DOHH2 (cell line): ENCODE results near the gene KIAA0513.

Source experiments
- H3F3A ChIP-seq: fragments of 200-600 bp; sonication (generic), shearing (Covaris generic); 2 replicates; pipeline ENCODE4 v1.6.0; 2016; ENCODE audit warnings: antibody characterized with exemption, mild to moderate bottlenecking; ENCODE audit not compliant: control insufficient read depth, insufficient read depth
- H3K27ac ChIP-seq: fragments of 200-600 bp; sonication (generic); 2 replicates; pipeline ENCODE4 v1.5.1; 2014; ENCODE audit warnings: low read depth, mild to moderate bottlenecking, low read length, moderate library complexity
- H3K27me3 ChIP-seq: fragments of 200-600 bp; sonication (generic); 2 replicates; pipeline ENCODE4 v1.6.1; 2014; ENCODE audit warnings: mild to moderate bottlenecking, low read length, mixed read lengths; ENCODE audit not compliant: control insufficient read depth
- H3K36me3 ChIP-seq: fragments of 200-600 bp; sonication (generic); 2 replicates; pipeline ENCODE4 v1.6.1; 2014; ENCODE audit warnings: mild to moderate bottlenecking, low read length, moderate library complexity, mixed read lengths; ENCODE audit not compliant: control insufficient read depth
- H3K4me1 ChIP-seq: fragments of 200-600 bp; sonication (generic); 2 replicates; pipeline ENCODE4 v1.6.1; 2014; ENCODE audit warnings: mild to moderate bottlenecking, low read length, mixed read lengths; ENCODE audit not compliant: control insufficient read depth
- H3K4me2 ChIP-seq: fragments of 200-600 bp; sonication (generic); 2 replicates; pipeline ENCODE4 v1.6.0; 2014; ENCODE audit warnings: mild to moderate bottlenecking, low read length, moderate library complexity
- H3K4me3 ChIP-seq: fragments of 200-600 bp; sonication (generic); 2 replicates; pipeline ENCODE4 v1.5.1; 2014; ENCODE audit warnings: mild to moderate bottlenecking, low read length, mixed read lengths
- H3K79me2 ChIP-seq: fragments of 200-600 bp; sonication (generic); 2 replicates; pipeline ENCODE4 v1.6.1; 2014; ENCODE audit warnings: mild to moderate bottlenecking, low read length, mixed read lengths; ENCODE audit not compliant: control insufficient read depth
- H3K9me2 ChIP-seq: fragments of 200-600 bp; sonication (generic); replicated peaks from 2 replicates; pipeline ENCODE4 v1.6.1; 2014; ENCODE audit warnings: mild to moderate bottlenecking, low read length, mixed read lengths; ENCODE audit not compliant: control insufficient read depth
- H3K9me3 ChIP-seq: fragments of 200-600 bp; sonication (generic); 2 replicates; pipeline ENCODE4 v1.6.1; 2014; ENCODE audit warnings: antibody characterized with exemption, low read length, mixed read lengths; ENCODE audit not compliant: control insufficient read depth, insufficient read depth
- H4K20me1 ChIP-seq: fragments of 200-600 bp; sonication (generic); 2 replicates; pipeline ENCODE4 v1.6.0; 2014; ENCODE audit warnings: low read depth, mild to moderate bottlenecking, antibody characterized with exemption, low read length, moderate library complexity; ENCODE audit not compliant: control insufficient read depth, insufficient read depth
- CTCF ChIP-seq: fragments of 200-600 bp; sonication (generic); IDR thresholded peaks from one replicate; pipeline ENCODE4 v1.5.1; 2014; ENCODE audit warnings: antibody characterized with exemption, mild to moderate bottlenecking, low read depth, low read length; ENCODE audit not compliant: poor library complexity, severe bottlenecking
- EZH2phosphoT487 ChIP-seq: fragments of 200-600 bp; sonication (generic); IDR thresholded peaks from 2 replicates; pipeline ENCODE4 v1.6.1; 2017; ENCODE audit warnings: borderline replicate concordance, mild to moderate bottlenecking, antibody characterized with exemption, low read length, moderate library complexity, mixed read lengths

KIAA0513 gene

DNA sequence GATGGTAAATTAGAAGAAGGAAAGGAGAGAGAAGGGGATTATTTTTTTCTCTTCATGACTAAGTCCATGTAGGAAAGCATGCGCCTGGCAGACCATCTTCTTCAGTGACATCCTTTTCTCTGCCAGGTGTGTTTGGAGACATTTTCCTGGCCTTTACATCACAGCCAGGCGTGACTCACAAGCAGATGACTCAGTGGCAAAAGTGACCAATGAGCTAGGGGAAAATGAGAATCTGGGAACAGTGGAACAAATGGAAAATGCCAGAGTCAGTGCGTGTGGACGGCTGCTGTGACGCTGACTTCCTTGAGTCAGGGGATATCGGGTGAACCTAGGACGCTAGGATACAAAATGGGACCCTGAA lies 9.4 kb downstream of the KIAA0513 start:
- Histone ChIP-seq H3K27me3 (no peaks in the 10 kb centered on the region; the same call in 1 of the 2 replicates), H3F3A (no peaks in the 10 kb centered on the region), H3K79me2 (no peaks in the 10 kb centered on the region), H3K4me2 (no peak overlapping the region), H3K36me3 (no peaks in the 10 kb centered on the region), H3K9me3 (no peaks in the 10 kb centered on the region), H3K4me1 (no peaks in the 10 kb centered on the region), H3K9me2 (no peaks in the 10 kb centered on the region), H4K20me1 (no peaks in the 10 kb centered on the region), H3K4me3 (no peak overlapping the region), H3K27ac (no peak overlapping the region)
- TF ChIP-seq CTCF: no peak
- no peak for TF ChIP-seq EZH2phosphoT487

GRCh38 chr16:85037721-85038120 lies 10.1 kb downstream of the KIAA0513 start:
- TF ChIP-seq CTCF: no peak
- TF ChIP-seq EZH2phosphoT487: no peak
- H3K79me2 ChIP-seq: no peaks in the 10 kb centered on the region
- H4K20me1 ChIP-seq: no peaks in the 10 kb centered on the region
- H3K36me3 ChIP-seq: no peaks in the 10 kb centered on the region
- H3K4me2 ChIP-seq: no peak overlapping the region
- H3K9me3 ChIP-seq: no peaks in the 10 kb centered on the region
- H3K4me3 ChIP-seq: no peak overlapping the region
- no peaks in the 10 kb centered on the region for H3K27me3 ChIP-seq
- H3K4me1 ChIP-seq: no peaks in the 10 kb centered on the region
- no peaks in the 10 kb centered on the region for H3K9me2 ChIP-seq
- no peak overlapping the region for H3K27ac ChIP-seq
- no peaks in the 10 kb centered on the region for H3F3A ChIP-seq

DNA sequence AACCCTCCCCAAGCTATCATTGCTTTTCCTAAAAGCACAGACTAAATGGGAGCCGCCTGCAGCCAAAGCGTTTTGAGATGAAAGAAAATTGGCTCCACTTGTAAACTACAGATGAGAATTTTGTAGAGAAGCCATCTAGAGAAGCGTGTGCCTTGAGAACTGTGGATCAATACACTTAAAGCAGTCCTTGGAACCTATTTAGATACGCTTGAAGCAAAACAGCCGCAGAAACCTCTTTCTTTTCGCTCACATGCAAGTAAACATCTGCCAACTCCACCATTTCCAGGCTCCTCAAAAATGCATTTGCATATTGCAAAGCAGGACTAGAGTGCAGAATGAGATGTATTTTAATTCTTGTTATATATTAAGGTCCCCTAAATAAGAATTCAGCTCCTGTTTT lies 13.1 kb downstream of the KIAA0513 start:
- no peak overlapping the region for H3K4me2 ChIP-seq
- TF ChIP-seq EZH2phosphoT487: no peak
- TF ChIP-seq CTCF: no peak
- H3K79me2 ChIP-seq: no peaks in the 10 kb centered on the region
- H3K4me1 ChIP-seq: no peaks in the 10 kb centered on the region
- no peaks in the 10 kb centered on the region for H4K20me1 ChIP-seq
- H3K9me3 ChIP-seq: no peaks in the 10 kb centered on the region
- no peak overlapping the region for H3K4me3 ChIP-seq
- H3K27ac ChIP-seq: no peak overlapping the region
- no peaks in the 10 kb centered on the region for H3F3A ChIP-seq
- H3K36me3 ChIP-seq: no peaks in the 10 kb centered on the region
- no peaks in the 10 kb centered on the region for H3K9me2 ChIP-seq
- no peaks in the 10 kb centered on the region for H3K27me3 ChIP-seq
